GM12892 (cell line): ENCODE measurements around the gene IRAK2.

Source experiments
- POLR2A ChIP-seq: IDR thresholded peaks from 2 replicates; pipeline ENCODE4 v1.6.1; 2011; ENCODE audit warnings: low read depth, low read length, control low read depth
- POLR2AphosphoS5 ChIP-seq: IDR thresholded peaks from 2 replicates; pipeline ENCODE4 v1.6.1; 2011; ENCODE audit warnings: low read depth, low read length, control low read depth
- TAF1 ChIP-seq: IDR thresholded peaks from 2 replicates; pipeline ENCODE4 v1.6.1; 2011; ENCODE audit warnings: low read depth, mild to moderate bottlenecking, control low read depth, low read length, borderline replicate concordance

DNA sequence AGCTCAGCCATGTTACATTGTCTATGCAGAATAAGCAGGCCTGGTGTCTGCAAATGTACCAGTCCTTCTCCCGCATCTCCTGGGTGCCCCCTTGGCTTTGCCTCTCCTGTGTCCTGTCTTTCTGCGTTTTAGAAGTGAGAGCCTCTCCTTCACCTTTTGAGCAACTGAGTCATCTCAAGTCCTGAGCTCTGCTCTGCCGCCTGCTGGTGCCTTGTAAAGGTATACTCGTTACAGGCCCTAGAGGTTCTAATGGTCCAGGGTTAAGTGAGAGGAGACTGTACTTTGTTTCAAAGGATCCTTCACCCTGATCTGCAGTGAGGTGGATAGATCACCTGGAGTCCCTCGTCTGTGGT is 115.4 kb downstream of the IRAK2 start:
- TF ChIP-seq POLR2AphosphoS5, result no peak
- no peak for TF ChIP-seq POLR2A
- TF ChIP-seq TAF1, result no peak
